ENCODE data around the gene C16orf78.

DNA sequence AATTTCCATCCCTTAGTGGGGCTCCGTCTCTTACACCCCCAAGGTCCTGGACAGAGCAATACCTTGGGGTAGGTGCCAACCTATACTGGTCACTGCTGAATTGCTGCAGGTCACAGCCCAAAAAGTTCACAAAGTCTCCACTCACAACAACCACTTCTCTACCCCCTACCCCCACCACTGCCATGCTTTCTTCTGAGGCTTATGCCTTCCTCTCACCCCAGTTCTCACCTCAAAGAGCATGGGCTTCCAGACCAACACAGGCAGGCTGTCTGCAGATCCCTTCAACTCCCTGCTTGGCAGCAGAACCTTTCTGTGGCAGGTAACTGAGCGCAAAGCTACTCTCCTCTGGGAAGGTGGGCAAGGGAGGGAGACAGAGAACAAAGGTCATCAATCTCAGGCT, 35.5 kb downstream of the C16orf78 start:
- TF ChIP-seq, protein P1, sequence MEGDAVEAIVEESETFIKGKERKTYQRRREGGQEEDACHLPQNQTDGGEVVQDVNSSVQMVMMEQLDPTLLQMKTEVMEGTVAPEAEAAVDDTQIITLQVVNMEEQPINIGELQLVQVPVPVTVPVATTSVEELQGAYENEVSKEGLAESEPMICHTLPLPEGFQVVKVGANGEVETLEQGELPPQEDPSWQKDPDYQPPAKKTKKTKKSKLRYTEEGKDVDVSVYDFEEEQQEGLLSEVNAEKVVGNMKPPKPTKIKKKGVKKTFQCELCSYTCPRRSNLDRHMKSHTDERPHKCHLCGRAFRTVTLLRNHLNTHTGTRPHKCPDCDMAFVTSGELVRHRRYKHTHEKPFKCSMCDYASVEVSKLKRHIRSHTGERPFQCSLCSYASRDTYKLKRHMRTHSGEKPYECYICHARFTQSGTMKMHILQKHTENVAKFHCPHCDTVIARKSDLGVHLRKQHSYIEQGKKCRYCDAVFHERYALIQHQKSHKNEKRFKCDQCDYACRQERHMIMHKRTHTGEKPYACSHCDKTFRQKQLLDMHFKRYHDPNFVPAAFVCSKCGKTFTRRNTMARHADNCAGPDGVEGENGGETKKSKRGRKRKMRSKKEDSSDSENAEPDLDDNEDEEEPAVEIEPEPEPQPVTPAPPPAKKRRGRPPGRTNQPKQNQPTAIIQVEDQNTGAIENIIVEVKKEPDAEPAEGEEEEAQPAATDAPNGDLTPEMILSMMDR (IDR thresholded peaks at IDR 0.05 in 4 of 5, conservative IDR thresholded peaks at IDR 0.05 in 1 of 5) = no peak
- no peak for TF ChIP-seq POLR2A (IDR thresholded peaks at IDR 0.05)

All from gastrocnemius medialis (tissue), 4 donors.